Peyer's patch (tissue), 4 donors: ENCODE data around the gene RAB31. TPM values are rescaled to one million over a fixed set of nuclear protein-coding genes. Genes with fewer than 3 reads are reported as not detected.

ENCODE experiments used
- DNase-seq, 3 donors: peaks; one replicate each; pipeline ENCODE4 v3.0.0-alpha.2; 2017 to 2019
- H3K27ac ChIP-seq, 4 donors: fragments of 200-600 bp; sonication (generic); one replicate each; pipeline ENCODE4 v1.5.1; 2016 to 2019
- H3K27me3 ChIP-seq, 2 donors: fragments of 200-600 bp; sonication (generic); one replicate each; pipeline ENCODE4 v1.5.1; 2019
- H3K36me3 ChIP-seq, 3 donors: fragments of 200-600 bp; sonication (generic); one replicate each; pipeline ENCODE4 v1.5.1; 2016 to 2019
- H3K4me1 ChIP-seq, 4 donors: fragments of 200-600 bp; sonication (generic); one replicate each; pipeline ENCODE4 v1.5.1; 2016 to 2019
- H3K4me3 ChIP-seq, 4 donors: fragments of 200-600 bp; sonication (generic); 1 replicate in 3 of 4; 2 replicates in 1 of 4; pipeline ENCODE4 v1.5.1; 2016 to 2019; ENCODE audit warnings: mild to moderate bottlenecking in 1 of 4
- H3K9me3 ChIP-seq, 4 donors: fragments of 200-600 bp; sonication (generic); one replicate each; pipeline ENCODE4 v1.5.1; 2016 to 2019; ENCODE audit warnings: mild to moderate bottlenecking in 1 of 4
- CTCF ChIP-seq, 6 experiments: fragments of 450-650 bp in 4 of 6; fragments of 200-600 bp in 2 of 6; sonication (generic) in 1 of 6; IDR thresholded peaks; one replicate each; pipeline ENCODE4 v1.5.1; 2017 to 2019; ENCODE audit warnings: antibody characterized with exemption in 6 of 6, mild to moderate bottlenecking in 3 of 6, moderate library complexity in 1 of 6
- POLR2A ChIP-seq, 2 donors: fragments of 450-650 bp; IDR thresholded peaks; one replicate each; pipeline ENCODE4 v1.5.1; 2017; ENCODE audit warnings: antibody characterized with exemption in 2 of 2, mild to moderate bottlenecking in 2 of 2, moderate library complexity in 2 of 2
- small RNA-seq, 2 donors: library from RNA; depleted of rRNA; stranded (forward); fragments of <200 nt; gene quantifications; one replicate each; pipeline ENCODE3, GENCODE V24; 2016
- total RNA-seq, 4 donors: library from RNA; depleted of rRNA; stranded (reverse); fragments of >200 nt; gene quantifications; one replicate each; pipeline ENCODE4 v1.1.0, GENCODE V29; 2016

RAB31 gene
- total RNA-seq, 4 donors from 2014 or later: 6.2 to 66.8 (median 17.7) TPM

- no peak overlapping the region for H3K27ac ChIP-seq
- H3K27me3 ChIP-seq: no peaks in the 10 kb centered on the region
- H3K9me3 ChIP-seq: no peaks in the 10 kb centered on the region
- no peak overlapping the region for H3K4me3 ChIP-seq
- H3K4me1 ChIP-seq: no peaks in the 10 kb centered on the region
- no peak for DNase-seq
- TF ChIP-seq CTCF (IDR thresholded peaks at IDR 0.05) (no peak), POLR2A (IDR thresholded peaks at IDR 0.05) (no peak)
- H3K36me3 ChIP-seq: no peaks in the 10 kb centered on the region
Measured at GRCh38 chr18:9907867-9908266, 199.8 kb downstream of the RAB31 start.

GRCh38 chr18:9910071-9910470 is 202.0 kb downstream of the RAB31 start:
- Histone ChIP-seq H3K4me3 (no peak overlapping the region), H3K4me1 (no peaks in the 10 kb centered on the region), H3K36me3 (no peaks in the 10 kb centered on the region), H3K9me3 (no peaks in the 10 kb centered on the region), H3K27me3 (no peaks in the 10 kb centered on the region), H3K27ac (no peak overlapping the region)
- no peak for TF ChIP-seq CTCF (IDR thresholded peaks at IDR 0.05)
- no peak for TF ChIP-seq POLR2A (IDR thresholded peaks at IDR 0.05)
- no peak for DNase-seq

- Histone ChIP-seq H3K4me1 (no peaks in the 10 kb centered on the region), H3K36me3 (no peaks in the 10 kb centered on the region), H3K27me3 (no peaks in the 10 kb centered on the region), H3K27ac (no peak overlapping the region), H3K9me3 (no peaks in the 10 kb centered on the region), H3K4me3 (no peak overlapping the region)
- no peak for TF ChIP-seq POLR2A (IDR thresholded peaks at IDR 0.05)
- TF ChIP-seq CTCF (IDR thresholded peaks at IDR 0.05): no peak
- DNase-seq: no peak
Measured at GRCh38 chr18:9910661-9911060, 202.6 kb downstream of the RAB31 start.

GRCh38 chr18:9911226-9911625 is 203.1 kb downstream of the RAB31 start:
- Histone ChIP-seq H3K27ac (no peak overlapping the region), H3K27me3 (no peaks in the 10 kb centered on the region), H3K36me3 (no peaks in the 10 kb centered on the region), H3K4me3 (no peak overlapping the region), H3K4me1 (peaks cover 0 to 4% (median 0%) of the 10 kb centered on the region in 4 donors), H3K9me3 (no peaks in the 10 kb centered on the region)
- no peak for TF ChIP-seq POLR2A (IDR thresholded peaks at IDR 0.05)
- no peak for TF ChIP-seq CTCF (IDR thresholded peaks at IDR 0.05)
- no peak for DNase-seq

Small RNAs within 50 kb of the gene (small RNA-seq; reads per million reads assigned to genes)
- 0 reads per million in 2 donors for gene RN7SL862P
- gene RNA5SP449: 0 reads per million in 2 donors

Other genes with a start within 250 kb of the RAB31 start
- gene RALBP1, start 232.8 kb upstream of the RAB31 start, total RNA-seq: 10 to 100 TPM; 28.9 to 49.5 (median 36.6) TPM
- 100 to 1,000 TPM; 118 to 168 (median 140) TPM for gene PPP4R1, start 93.7 kb upstream of the RAB31 start, total RNA-seq
- not detected for gene TXNDC2, start 177.7 kb downstream of the RAB31 start, total RNA-seq
- 100 to 1,000 TPM; 155 to 232 (median 219) TPM for gene VAPA, start 205.7 kb downstream of the RAB31 start, total RNA-seq